ENCODE data around the gene SLC39A3.
A peak's percentile ranks its signal among the peaks of the same experiment; 100 is the strongest.
"Not testable (repeated sequence)": the region's sequence is repeated elsewhere in the genome, so short reads cannot be mapped to it uniquely, and the experiment has no call there.

SLC39A3 gene

DNA sequence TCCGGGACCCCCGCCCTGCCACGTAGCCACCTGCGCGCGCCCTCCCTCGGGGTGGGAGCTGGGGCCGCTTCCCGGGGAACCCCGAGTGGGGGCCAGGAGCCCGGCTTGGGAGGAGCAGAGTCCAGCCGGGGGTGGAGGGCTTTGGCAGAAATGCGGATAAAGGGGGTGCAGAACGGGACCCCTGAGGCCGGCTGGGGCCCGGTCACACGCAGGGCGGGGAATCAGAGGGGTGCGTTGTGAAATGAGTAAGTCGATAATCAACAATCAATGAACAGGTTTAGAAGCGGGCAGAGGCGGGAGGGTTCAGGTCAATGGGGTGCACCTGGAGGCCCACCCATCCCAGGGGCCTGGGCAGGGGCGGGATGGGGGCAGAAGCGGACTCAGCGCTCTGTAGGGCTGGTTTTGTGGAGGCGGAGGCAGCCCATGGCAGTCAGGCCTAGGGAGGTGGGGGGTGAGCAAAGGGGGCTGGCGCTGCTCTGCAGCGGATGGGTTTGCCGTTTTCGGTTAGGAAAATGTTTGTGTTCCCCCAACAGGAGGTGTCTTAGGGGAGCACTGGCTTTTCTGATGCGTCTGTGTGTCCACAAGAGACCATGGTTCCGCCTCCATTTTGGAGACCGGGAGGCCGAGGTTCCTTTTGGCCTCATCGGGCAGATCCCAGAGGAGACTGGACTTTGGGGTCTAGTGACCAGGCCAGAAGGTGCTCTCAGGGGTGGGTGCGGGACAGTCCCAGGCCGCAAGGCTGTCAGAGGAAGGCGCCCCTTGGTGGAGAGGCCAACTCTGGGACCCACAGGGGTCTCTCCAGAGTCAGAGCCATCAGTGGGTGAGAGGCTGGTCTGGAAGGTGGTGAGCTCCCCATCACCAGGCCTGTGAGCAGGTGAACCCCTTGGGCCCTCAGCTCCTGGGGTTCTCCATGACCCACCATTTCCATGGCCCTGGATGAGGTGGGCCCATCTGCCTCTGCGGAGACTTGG, 18.0 kb downstream of the SLC39A3 start:
- no peak for DNase-seq

DNA sequence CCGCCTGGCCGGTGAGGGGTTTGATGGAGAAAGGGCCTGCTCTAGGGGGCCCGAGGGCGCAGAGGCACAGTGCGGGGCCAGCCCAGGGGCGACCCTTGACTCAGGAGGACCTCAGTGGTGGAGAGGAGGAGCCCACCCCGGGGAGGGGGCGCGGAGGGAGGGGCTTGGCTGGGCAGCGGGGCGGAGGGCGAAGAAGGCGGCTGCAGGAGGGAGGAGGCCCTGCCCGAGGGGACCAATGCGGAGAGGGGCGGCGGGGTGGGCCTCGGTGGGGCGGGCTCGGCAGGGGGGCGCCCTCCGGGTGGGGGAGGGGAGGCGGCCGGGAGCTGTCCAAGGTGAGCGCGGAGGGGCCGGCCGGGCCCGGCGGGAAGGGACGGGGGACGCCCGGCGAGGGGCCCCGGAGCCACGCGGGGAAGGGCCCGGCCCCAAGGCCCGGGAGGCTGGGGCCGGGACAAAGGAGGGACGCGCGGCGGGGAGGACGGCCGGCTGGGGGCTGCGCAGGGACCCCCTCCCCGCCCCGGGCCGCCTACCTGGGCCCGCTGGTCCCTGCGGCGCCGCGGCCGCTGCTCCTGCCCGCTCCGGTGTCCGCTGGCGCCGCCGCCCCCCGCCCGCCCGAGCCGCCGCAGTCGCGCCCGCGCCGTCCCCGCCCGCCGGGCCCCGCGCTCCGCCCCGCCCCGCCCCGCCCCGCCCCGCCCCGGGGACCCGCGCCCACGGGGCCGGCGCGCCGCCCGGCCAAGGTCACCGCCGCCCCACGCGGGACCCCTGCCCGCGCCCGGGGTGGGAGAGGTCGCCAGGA, 18.8 kb downstream of the SLC39A3 start, which contains the start of gene DIRAS1:
Gene DIRAS1 (minus strand): TSS at position 596 of the 793 bp plus-strand sequence. CDS start 3,566 bp downstream, outside the sequence.
- DNase-seq, result no peak

DNA sequence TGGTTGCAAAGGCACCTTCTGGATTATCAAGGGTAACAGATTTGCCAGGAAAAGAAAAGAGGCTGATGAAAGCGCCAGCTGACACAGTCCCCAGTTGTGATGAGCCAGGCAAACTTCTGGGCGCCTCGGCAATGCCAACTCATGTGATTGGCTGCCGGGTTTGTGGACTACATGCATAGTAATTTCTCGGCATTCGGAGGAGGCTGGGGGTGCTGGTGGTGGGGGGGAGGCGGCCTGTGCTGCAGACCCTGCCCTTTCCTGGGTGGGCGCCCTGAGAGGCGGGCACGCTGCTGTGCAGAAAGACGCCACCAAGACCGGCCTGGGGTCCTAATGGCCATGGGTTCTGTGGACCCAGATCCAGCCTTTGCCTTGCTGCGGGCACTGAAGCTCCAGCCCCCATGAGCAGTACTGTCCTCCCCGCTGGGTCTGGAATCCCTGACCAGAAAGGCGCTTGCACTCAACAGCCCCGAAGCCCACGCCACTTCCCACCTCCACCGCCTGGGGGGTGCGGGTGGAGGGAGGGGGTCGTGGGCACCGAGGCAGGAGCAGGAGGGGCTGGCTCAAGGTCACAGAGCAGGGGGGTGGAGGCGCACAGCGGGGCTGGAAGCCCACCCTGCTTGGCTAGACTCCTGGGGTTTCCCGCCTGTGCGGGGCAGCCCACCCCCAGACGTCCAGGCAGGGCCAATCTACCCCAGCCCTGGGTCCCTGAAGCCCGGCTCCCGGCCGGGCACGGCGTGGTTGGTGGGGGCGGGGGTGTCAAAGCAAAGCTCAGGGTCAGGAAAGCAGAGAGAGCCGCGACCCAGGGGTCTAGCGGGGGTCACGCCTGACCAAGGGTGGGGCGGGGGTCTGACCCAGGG, 19.7 kb downstream of the SLC39A3 start:
- DNase-seq, result no peak

DNA sequence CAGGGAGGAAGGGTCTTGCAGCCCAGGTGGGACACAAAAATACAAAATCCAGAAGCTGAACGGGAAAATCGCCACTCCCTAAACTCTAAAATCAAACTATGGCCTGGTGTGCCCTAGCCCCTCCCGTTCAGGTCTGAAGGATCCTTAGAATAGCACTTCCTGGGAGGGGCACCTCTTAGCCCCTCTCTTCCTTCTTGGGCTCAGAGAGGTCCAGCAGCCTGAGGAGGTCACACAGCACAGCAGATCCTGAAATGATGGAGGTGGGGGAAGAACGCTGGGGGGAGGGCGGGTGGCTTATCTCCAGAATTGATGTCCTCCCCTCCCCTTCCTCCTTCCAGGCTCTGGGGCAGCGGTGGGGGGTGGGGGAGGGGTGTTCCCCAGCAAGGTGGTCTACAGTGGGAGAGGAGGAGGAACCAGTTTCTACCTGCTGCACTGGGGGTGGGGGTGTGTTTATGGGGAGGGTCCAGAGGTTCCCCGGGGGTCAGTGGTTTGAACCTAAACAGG, 20.5 kb downstream of the SLC39A3 start:
- DNase-seq, result no peak

DNA sequence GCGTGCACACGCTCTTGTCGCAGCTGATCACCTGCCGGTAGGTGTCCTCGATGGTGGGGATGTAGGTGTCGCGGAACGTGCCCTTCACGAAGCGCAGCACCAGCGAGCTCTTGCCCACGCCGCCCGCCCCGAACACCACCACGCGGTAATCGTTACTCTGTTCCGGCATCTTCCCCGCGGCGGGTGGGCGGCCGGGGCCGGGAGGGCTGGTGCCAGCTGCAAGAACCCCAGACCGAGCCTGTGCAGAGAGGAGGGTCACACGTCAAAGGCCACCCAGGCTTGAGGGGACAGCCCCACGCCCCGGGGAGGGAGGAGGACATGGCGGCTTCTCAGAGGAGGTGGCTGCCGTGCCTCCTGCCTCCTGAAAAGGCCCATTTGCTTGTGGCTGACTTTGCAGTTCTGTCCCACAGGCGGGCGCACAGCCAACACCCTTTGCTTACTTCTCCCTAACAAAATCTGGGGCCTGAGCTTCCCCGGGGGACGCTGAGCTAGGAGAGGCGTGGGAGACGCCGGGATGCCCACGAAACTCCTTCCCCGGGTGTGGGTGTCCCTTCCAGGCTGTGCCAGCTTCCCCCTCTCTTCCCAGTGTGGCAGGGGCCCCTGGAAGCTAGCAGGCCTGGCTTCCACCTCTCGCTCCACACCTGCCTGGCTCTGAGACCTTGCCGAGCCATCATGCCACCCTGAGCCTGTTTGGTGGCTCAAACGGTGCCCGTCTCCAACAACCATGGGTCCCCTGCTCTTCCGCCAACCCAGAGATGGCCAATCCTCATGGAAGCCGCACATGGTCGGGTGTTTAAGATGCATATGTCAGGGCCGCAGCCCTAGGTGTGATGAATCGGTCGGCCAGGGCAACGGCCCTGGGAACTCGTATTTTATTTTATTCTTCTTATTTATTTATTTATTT, 21.9 kb downstream of the SLC39A3 start:
- DNase-seq, result no peak

- no peak for DNase-seq
These were observed 22.8 kb downstream of the SLC39A3 start for GRCh38 chr19:2716722-2717637.

DNA sequence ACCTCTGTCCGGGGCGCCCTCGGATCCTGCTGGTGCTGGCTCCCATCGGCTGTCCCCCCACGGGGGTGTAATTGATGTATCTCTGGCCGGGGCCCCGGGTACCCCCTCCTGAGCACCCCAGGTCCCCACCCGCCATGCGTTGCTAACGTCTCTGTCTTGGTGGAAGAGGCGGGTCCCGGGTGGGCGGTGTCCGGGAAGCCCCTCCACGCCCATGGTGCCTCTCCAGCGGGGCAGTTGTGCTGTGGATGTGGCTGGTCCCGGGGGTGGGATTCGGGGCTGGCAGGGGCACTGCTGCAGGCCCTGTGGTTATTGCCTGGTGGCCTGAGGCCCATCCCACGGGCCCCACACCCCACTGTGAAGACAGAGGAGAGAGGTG, 23.6 kb downstream of the SLC39A3 start:
- no peak for DNase-seq

GRCh38 chr19:2715470-2716274, 24.1 kb downstream of the SLC39A3 start:
- no peak for DNase-seq

GRCh38 chr19:2714531-2715269, 25.1 kb downstream of the SLC39A3 start:
- DNase-seq, result no peak

DNA sequence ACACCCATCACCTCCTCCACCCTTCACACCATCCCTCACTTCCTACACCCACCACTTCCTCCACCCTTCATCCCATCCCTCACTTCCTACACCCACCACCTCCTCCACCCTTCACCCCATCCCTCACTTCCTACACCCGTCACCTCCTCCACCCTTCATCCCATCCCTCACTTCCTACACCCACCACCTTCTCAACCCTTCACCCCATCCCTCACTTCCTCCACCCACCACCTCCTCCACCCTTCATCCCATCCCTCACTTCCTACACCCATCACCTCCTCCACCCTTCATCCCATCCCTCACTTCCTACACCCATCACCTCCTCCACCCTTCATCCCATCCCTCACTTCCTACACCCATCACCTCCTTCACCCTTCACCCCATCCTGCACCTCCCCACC, 25.7 kb downstream of the SLC39A3 start:
- DNase-seq, result not testable (repeated sequence)

- not testable (repeated sequence) for DNase-seq
These were observed 26.6 kb downstream of the SLC39A3 start for GRCh38 chr19:2713170-2713569.

GRCh38 chr19:2711875-2712205, 28.0 kb downstream of the SLC39A3 start:
- no peak for DNase-seq

GRCh38 chr19:2711172-2711874, 28.5 kb downstream of the SLC39A3 start:
- no peak for DNase-seq

DNA sequence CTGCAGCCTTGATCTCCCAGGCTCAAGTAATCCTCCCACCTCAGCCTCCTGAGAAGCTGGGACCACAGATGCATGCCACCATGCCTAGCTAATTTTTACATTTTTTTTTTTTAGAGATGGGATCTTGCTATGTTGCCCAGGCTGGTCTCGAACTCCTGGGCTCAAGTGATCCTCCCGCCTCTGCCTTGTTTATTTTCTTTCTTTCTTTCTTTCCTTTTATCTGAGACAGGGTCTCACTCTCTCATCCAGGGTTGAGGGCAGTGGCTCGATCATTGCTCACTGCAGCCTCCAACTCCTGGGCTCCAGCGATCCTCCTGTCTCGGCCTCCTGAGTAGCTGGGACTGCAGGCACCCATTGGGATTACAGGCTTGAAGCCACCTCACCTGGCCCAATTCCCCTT, 33.6 kb downstream of the SLC39A3 start:
- DNase-seq, result no peak

DNA sequence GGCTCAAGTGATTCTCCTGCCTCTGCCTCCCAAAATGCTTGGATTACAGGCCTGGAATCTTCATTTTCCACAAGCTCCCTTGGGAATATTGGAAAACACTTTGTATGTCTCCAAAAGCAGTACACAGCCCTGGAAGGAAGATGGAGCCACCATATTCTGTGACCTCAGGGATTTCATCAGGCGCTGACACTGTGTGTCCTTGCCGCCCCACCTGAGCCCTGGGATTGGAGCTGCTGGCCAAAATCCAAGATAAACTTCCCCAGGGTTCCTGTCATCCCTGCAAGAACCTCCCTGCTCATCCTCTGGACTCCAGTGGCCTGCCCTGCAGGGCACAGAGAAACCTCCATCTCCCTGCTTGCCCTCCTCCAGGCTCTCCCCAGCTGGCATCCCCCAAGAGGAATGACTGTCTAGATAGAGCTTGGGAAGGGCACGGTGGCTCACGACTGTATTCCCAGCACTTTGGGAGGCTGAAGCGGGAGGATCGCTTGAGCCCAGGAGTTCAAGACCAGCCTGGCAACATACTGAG, 36.1 kb downstream of the SLC39A3 start:
- DNase-seq, result no peak

DNA sequence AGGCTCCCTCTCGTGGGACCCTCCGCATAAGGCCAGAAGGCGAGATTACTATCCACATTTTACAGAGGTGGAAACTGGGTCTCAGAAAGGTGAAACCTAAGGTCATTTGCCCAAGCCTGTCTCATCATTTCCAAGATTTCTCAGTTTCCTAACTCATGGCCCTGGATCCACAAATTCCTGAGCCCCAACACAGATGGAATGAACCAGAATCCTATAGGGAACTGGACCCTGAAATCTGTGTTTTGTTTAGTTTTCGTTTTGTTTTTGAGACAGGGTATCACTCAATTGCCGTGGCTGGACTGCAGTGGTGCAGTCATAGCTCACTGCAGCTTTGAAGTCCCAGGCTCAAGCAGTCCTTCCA, 36.8 kb downstream of the SLC39A3 start:
- DNase-seq, result no peak

DNA sequence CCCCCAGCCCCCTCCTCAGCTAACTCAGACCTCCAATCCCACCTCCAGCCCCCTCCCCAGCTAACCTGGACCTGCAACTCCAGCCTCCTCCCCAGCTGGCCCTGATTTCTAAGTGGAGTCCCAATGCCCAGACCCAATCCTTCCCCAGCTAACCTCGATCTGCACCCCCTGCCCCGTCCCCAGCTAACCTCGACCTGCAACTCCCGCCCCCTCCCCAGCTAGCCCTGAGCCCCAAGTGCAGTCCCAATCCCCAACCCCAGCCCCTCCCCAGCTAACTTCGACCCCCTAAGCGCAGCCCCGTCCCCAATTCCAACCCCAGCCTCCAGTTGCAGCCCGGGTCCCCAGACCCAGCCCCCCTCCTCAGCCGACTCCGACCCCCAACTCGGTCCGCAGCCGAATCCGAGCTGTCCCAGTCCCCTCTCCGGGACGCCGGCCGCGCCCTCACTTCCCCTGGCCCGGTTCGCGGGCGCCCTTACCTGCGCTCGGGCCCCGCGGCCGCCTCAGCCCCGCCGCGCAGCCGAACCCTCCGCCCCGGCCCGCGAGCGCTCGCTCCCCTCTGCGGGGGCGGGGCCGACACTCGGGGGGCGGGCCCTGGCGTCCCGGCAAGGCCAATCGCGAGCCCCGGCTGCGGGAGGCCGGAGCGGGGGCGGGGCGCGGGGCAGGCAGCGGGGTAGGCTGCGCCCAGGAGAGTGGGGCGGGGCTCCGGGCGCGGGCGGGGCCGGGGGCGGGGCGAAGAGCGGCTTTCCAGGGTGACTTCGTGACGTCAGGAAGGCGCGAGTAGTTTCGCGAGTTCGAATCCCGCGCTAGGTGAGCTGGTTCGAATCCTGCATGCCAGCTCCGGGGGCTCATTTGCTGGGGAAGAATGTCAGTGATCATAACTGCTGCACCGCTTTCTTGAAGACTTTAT, 37.4 kb downstream of the SLC39A3 start, which contains the start of gene GNG7:
Gene GNG7 (minus strand): TSS at position 525 of the 907 bp plus-strand sequence. CDS start 182,006 bp downstream, outside the sequence.
- peak; percentile 98 for DNase-seq
